Measurements from ENCODE around the gene KIAA1671. TPM values are rescaled to one million over a fixed set of nuclear protein-coding genes. Genes with fewer than 3 reads are reported as not detected.
"Not testable (repeated sequence)": the region's sequence is repeated elsewhere in the genome, so short reads cannot be mapped to it uniquely, and the experiment has no call there.

Gene KIAA1671
- 10 to 100 TPM in 1 of 4 donors, 1 to 10 TPM in 3; 7.5 to 26.5 (median 9.1) TPM for total RNA-seq

DNA sequence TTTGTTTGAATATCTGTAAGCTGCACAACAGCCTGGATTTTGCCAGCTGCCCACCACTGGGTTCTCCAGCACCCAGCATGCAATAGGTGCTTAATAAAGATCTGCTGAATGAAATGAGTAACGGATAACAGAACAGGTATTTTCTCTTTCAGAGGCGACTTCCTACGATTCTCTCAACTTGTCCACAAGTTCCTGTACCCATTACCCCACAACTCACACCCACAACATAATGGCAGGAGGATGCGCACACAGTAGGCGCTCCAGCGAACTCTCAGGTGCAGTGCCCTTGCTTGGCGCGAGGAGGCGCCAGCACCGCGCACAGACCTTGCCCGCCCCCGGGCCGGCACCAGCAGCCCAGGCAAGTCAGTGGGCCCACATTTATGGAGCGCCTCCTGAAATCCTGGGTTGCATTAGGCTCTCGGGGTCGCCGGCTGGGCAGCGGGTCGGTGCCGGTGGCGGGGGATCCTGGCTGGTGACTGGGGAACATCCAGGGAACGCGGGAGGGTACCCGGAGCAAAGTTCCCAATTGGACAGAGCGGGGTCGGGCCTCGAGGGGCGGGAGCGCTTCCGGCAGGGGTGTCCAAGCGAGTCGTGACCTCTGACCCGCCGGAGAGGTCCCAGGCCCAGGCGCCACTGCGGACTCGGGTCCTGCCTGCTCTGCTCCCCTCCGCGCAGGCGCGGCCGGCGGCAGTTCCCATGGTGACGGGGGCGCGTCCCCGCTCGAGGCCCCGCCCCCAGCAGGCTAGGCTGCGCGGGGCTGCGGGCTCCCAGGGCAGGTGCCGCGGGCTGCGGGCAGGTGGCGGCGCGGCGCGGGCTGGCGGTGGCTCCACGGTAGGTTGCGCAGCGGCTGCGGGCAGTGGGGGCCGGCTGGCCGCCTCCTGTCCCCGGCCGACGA, at the start of gene KIAA1671:
KIAA1671 (plus strand) TSS at position 775 of the 895 bp plus-strand sequence. CDS start 75,284 bp downstream, outside the sequence.
- DNase-seq (ENCODE audit: low spot score), result peak; percentile 57
- TF ChIP-seq, protein P1, sequence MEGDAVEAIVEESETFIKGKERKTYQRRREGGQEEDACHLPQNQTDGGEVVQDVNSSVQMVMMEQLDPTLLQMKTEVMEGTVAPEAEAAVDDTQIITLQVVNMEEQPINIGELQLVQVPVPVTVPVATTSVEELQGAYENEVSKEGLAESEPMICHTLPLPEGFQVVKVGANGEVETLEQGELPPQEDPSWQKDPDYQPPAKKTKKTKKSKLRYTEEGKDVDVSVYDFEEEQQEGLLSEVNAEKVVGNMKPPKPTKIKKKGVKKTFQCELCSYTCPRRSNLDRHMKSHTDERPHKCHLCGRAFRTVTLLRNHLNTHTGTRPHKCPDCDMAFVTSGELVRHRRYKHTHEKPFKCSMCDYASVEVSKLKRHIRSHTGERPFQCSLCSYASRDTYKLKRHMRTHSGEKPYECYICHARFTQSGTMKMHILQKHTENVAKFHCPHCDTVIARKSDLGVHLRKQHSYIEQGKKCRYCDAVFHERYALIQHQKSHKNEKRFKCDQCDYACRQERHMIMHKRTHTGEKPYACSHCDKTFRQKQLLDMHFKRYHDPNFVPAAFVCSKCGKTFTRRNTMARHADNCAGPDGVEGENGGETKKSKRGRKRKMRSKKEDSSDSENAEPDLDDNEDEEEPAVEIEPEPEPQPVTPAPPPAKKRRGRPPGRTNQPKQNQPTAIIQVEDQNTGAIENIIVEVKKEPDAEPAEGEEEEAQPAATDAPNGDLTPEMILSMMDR (IDR thresholded peaks at IDR 0.05), result peak in 2 of 3 donors; percentile 84 to 87
- peak; percentile 95 for ATAC-seq (ENCODE audit: low FRiP score)

DNA sequence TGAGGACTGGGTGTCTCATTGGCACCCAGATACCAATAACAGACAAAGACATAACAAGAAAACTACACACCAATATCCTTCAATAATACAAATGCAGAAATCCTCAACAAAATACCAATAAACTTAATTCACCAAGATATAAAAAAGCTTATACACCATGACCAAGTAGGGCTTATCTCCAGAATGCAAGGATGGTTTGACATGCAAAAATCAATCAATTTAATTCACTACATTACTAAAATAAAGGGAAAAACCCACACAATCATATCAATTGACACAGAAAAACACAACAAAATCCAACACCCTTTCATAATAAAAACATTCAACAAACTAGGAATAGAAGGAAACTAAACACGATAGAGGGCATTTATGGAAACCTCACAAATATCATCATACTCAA, 46.6 kb upstream of the KIAA1671 start:
- DNase-seq (ENCODE audit: low spot score), result no peak
- ATAC-seq (ENCODE audit: low FRiP score), result no peak
- TF ChIP-seq, protein P1 (IDR thresholded peaks at IDR 0.05), result no peak

DNA sequence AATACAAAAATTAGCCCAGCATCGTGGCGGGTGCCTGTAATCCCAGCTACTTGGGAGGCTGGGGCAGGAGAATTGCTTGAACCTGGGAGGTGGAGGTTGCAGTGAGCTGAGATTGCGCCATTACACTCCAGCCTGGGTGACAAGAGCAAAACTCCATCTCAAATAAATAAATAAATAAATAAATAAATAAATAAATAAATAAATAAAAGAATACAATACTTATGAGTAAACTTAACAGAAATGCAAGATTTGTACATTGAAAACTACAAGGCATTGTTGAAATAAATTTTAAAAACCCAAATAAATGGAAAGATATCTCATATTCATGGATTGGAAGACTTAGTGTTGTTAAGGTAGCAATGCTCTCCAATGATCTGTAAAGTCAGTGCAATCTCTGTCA, 45.4 kb upstream of the KIAA1671 start:
- not testable (repeated sequence) for DNase-seq (ENCODE audit: low spot score); ATAC-seq (ENCODE audit: low FRiP score)

DNA sequence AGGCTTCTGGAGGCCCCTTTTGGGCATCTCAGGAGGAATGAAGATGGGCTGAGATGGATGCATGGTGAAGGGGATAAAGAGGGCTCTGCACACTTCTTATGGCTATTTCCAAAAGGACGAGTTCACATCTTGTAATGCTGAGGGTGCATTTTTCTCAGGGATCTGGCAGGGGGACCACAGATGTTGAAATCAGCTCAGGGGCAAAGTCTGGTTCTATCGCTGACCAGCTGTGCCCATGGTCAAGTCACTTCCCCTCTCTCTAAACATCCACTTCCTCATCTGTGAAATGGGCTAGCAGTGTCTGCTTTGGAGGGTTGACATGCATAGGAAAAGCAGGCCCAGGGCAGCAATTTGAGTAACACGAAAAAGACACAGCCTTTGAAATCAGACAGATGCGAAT, 32.5 kb upstream of the KIAA1671 start:
- ATAC-seq (ENCODE audit: low FRiP score), result no peak
- no peak for DNase-seq (ENCODE audit: low spot score)
- TF ChIP-seq, protein P1 (IDR thresholded peaks at IDR 0.05), result no peak

DNA sequence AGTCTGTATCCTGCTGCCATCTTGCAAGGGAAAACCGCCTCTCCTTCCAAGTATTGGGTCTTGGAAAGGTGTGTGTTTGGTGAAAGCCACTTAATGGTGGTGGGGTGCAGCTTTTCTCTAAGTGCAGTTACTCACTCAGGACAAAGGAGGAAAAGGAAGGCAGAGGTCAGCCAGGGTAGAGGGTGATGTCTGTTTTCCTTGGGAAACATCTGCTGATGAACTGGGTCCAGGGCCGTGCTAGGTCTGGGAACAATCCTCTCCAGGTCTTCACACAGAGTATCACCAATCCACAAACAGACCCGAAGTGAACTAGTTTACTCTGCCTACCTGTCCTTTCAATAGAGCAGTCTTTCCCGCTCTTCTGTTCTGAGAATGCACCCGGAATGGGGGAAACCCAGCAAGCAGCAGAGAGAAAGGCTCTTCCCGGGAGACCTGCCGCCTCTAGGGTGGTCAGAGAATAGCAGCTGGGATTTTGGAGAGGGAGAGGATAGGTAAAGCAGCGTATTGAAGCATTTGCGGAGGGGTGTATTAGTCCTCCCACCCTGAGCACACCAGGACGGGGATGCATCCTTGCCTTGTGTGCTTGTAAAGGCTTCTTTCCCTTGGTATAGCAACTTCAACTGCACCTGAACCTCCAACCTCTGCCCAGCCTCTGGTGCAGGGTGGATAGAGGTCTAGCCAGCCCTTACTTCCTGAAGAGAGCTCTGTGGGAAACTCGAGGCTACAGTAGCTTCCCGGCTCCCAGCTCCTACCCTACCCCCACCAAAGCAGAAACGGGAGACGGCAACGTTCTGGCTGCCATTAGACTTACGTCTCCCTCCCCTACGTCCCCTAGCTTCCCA, 26.7 kb upstream of the KIAA1671 start:
- ATAC-seq (ENCODE audit: low FRiP score) (no peak), DNase-seq (ENCODE audit: low spot score) (no peak)
- TF ChIP-seq, protein P1 (IDR thresholded peaks at IDR 0.05), result no peak

DNA sequence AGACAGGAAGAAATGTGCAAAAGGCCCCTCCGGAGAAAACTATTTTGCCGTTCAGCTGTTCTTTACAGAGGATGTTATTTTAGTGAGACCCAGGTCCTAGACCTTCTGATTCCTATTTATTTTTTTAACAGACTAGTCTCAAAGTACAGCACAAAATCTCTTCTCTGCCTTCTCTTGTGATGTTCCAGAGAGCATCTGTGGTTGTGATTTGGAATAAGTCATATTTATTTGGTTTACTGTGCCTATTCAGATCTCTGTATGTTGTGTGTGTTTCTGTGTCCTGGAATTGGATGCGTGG, 26.1 kb upstream of the KIAA1671 start:
- no peak for DNase-seq (ENCODE audit: low spot score)
- ATAC-seq (ENCODE audit: low FRiP score), result no peak
- TF ChIP-seq, protein P1 (IDR thresholded peaks at IDR 0.05), result no peak

DNA sequence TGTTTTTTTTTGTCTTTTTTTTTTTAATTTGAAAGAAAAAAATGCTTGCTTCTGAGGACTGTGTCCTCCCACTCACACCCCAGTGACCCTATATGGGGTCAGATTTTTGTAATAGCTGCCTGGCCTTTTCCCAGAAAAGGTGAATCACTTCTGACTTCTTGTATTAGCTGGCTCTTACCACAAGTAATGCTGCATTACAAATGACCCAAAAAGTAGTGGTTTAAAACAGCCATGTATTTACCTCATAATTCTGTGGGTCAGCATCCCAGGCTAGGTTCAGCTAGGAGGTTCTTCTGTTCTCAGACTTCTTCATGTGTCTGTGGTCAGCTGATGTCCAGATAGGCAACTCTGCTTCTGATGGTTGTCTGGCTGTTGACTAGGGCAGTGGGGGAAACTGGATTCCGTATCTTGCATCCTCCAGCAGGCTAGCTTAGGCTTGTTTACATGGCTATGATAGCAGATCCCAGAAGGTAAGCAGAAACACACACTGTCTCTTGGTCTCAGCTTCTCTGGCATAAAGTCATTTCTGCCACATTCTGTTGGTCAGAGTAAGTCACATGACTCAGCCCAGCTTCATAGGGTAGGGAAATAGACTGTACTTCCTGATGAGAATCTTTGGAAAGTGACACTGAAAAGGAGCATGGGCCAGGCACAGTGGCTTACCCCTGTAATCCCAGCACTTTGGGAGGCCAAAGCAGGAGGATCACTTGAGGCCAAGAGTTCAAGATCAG, 25.5 kb upstream of the KIAA1671 start:
- DNase-seq (ENCODE audit: low spot score) (no peak), ATAC-seq (ENCODE audit: low FRiP score) (no peak)
- TF ChIP-seq, protein P1 (IDR thresholded peaks at IDR 0.05), result no peak
